NT2/D1 (cell line): Measurements from ENCODE around the gene FOCAD.

ENCODE experiments used
- DNase-seq: peaks from one replicate; pipeline ENCODE4 v3.0.0-alpha.2; 2011; ENCODE audit warnings: low read depth, low spot score
- H3K27me3 ChIP-seq: 2 replicates; pipeline ENCODE4 v1.6.0; 2011; ENCODE audit warnings: mild to moderate bottlenecking; ENCODE audit not compliant: insufficient read length, insufficient read depth
- H3K36me3 ChIP-seq: 2 replicates; pipeline ENCODE4 v1.6.1; 2011; ENCODE audit warnings: mild to moderate bottlenecking, low read length, mixed read lengths; ENCODE audit not compliant: insufficient read depth, insufficient read length
- H3K4me1 ChIP-seq: 2 replicates; pipeline ENCODE4 v1.5.1; 2011; ENCODE audit not compliant: insufficient read depth, insufficient read length
- H3K4me3 ChIP-seq: 2 replicates; pipeline ENCODE4 v1.5.1; 2011; ENCODE audit warnings: low read depth; ENCODE audit not compliant: insufficient read length
- H3K9ac ChIP-seq: 2 replicates; pipeline ENCODE4 v1.6.0; 2011; ENCODE audit warnings: low read depth; ENCODE audit not compliant: insufficient read length
- H3K9me3 ChIP-seq: 2 replicates; pipeline ENCODE4 v1.5.1; 2011; ENCODE audit warnings: mild to moderate bottlenecking, low read length; ENCODE audit not compliant: insufficient read depth
- SUZ12 ChIP-seq: IDR thresholded peaks from 2 replicates; pipeline ENCODE4 v1.6.1; 2011; ENCODE audit not compliant: insufficient read length, insufficient read depth; ENCODE audit errors: extremely low read depth
- YY1 ChIP-seq: IDR thresholded peaks from 2 replicates; pipeline ENCODE4 v1.6.1; 2011; ENCODE audit not compliant: insufficient read length, insufficient read depth
- ZNF274 ChIP-seq: IDR thresholded peaks from 2 replicates; pipeline ENCODE4 v1.6.1; 2011; ENCODE audit warnings: mild to moderate bottlenecking, low read depth, low read length

Gene FOCAD

DNA sequence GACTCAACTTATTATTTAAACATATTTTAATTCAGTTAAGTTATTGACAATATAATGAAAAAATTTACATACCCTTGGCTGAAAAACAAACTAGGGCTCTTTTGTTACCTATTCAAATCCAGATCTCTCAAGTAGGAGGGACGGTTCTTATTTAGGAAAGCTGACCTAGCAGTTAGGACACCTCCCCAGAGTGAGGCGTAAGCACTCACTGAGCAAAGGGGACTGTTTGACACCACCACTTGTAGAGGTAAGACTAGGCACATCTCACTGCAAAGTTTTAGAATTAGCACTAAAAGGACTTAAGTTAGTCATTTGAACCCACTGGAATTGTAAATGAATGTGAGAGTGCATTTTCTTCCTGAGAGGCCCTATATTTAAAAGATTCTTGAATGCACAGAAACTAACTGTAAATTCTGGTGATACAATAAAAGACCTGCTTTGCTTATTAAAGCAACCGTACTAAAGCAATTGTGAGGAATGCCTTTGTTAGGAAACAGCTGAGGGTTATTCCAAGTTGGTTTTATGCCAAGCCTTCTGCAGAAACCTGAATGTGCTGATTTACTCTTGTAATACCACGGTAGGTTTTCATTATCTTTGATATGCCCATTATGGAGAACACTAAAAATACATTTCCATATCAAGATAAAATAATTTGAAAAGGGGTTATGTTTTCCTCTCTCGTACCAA, 331.2 kb downstream of the FOCAD start:
- Histone ChIP-seq H3K27me3 (no peaks in the 10 kb centered on the region), H3K9me3 (no peaks in the 10 kb centered on the region), H3K36me3 (no peaks in the 10 kb centered on the region), H3K4me3 (no peak overlapping the region), H3K4me1 (no peaks in the 10 kb centered on the region), H3K9ac (no peak overlapping the region)
- TF ChIP-seq YY1 = no peak
- TF ChIP-seq ZNF274 = no peak
- TF ChIP-seq SUZ12 = no peak
- no peak for DNase-seq

DNA sequence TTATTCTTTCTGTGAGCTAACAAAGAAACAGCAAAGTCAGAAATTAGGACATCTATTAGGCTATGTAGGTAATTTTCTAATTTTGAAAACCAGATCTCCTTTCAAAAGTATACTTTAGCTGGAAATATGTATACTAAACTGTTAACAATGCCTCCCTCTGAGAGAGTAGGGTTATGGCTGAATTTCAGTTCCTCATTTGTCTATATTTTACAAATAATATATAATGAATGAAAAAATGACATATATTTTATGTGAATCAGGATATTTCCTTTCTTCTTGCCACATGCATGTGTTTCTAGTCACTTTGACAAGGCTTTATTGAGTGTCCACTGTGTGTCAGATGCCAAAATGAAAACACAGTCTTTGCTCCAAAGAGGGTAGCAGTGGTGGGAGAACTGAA, 331.9 kb downstream of the FOCAD start:
- TF ChIP-seq SUZ12 (no peak), YY1 (no peak), ZNF274 (no peak)
- no peaks in the 10 kb centered on the region for H3K36me3 ChIP-seq
- H3K4me1 ChIP-seq = no peaks in the 10 kb centered on the region
- no peak overlapping the region for H3K9ac ChIP-seq
- H3K9me3 ChIP-seq = no peaks in the 10 kb centered on the region
- no peak for DNase-seq
- no peaks in the 10 kb centered on the region for H3K27me3 ChIP-seq
- H3K4me3 ChIP-seq = no peak overlapping the region

DNA sequence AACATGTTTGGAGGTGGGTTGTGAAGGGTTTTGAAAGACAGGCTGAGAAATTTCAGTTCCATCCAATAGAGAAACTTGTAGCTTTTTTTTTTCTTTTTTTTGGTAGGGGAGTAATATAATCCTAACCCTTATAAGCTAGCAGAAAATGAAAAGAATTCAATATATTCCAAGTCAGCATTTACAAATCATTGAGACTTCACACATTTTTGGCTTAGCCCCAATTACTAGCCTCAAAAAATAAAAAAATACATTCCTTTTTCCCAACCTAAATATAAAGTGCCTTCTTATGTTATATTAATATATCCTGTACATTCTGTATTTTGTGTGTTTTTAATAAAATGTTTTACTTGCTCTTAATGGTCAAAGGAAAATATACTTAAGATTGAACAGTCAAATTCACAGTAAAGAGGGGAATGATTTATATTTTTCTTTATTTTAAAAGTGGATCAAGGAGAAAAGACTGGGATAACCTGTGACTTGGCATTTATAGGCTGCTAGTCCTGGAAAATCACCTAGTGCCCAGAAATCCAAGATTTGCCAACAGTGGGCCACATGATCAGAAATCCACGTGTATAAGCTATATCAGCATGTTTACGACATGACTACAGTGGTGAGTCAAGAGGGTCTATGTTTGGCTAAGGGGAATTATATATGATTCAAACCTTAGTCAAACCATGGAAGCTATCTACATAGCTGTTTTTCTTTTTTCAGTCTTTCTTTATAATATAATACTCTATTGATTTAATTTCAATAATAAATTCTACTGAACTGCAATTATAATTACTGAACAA, 332.8 kb downstream of the FOCAD start:
- Histone ChIP-seq H3K27me3 (no peaks in the 10 kb centered on the region), H3K36me3 (no peaks in the 10 kb centered on the region), H3K4me1 (no peaks in the 10 kb centered on the region), H3K4me3 (no peak overlapping the region), H3K9ac (no peak overlapping the region), H3K9me3 (no peaks in the 10 kb centered on the region)
- no peak for DNase-seq
- no peak for TF ChIP-seq ZNF274
- TF ChIP-seq SUZ12 = no peak
- TF ChIP-seq YY1 = no peak

GRCh38 chr9:21018177-21018576, 334.1 kb downstream of the FOCAD start:
- Histone ChIP-seq H3K27me3 (no peaks in the 10 kb centered on the region), H3K9me3 (no peaks in the 10 kb centered on the region), H3K4me1 (no peaks in the 10 kb centered on the region), H3K36me3 (no peaks in the 10 kb centered on the region), H3K9ac (no peak overlapping the region), H3K4me3 (no peak overlapping the region)
- DNase-seq = no peak
- TF ChIP-seq SUZ12 = no peak

- Histone ChIP-seq H3K36me3 (no peaks in the 10 kb centered on the region), H3K4me3 (no peak overlapping the region), H3K27me3 (no peaks in the 10 kb centered on the region), H3K9me3 (no peaks in the 10 kb centered on the region), H3K4me1 (no peaks in the 10 kb centered on the region), H3K9ac (no peak overlapping the region)
- TF ChIP-seq YY1 = no peak
- no peak for TF ChIP-seq SUZ12
- no peak for TF ChIP-seq ZNF274
- no peak for DNase-seq
Measured at GRCh38 chr9:21023861-21024260, 339.8 kb downstream of the FOCAD start.

GRCh38 chr9:21027295-21027694, 343.2 kb downstream of the FOCAD start:
- Histone ChIP-seq H3K9ac (no peak overlapping the region), H3K4me3 (no peak overlapping the region), H3K36me3 (no peaks in the 10 kb centered on the region), H3K9me3 (no peaks in the 10 kb centered on the region), H3K27me3 (no peaks in the 10 kb centered on the region), H3K4me1 (no peaks in the 10 kb centered on the region)
- DNase-seq = no peak
- TF ChIP-seq ZNF274 (no peak), YY1 (no peak), SUZ12 (no peak)

- TF ChIP-seq ZNF274 (no peak), YY1 (no peak), SUZ12 (no peak)
- DNase-seq = no peak
Measured at GRCh38 chr9:21028466-21028865, 344.4 kb downstream of the FOCAD start.

More at GRCh38 chr9:21028466-21028865, 344.4 kb downstream of the FOCAD start:
- Histone ChIP-seq H3K4me3 (no peak overlapping the region), H3K36me3 (no peaks in the 10 kb centered on the region), H3K9me3 (no peaks in the 10 kb centered on the region), H3K27me3 (no peaks in the 10 kb centered on the region), H3K9ac (no peak overlapping the region), H3K4me1 (no peaks in the 10 kb centered on the region)
